ENCODE data around the gene AXIN2.

The AXIN2 gene

GRCh38 chr17:65542067-65542466, 19.4 kb downstream of the AXIN2 start:
- no peak for TF ChIP-seq CTCF (IDR thresholded peaks at IDR 0.05; ENCODE audit: low read length, missing control alignments)
- DNase-seq (ENCODE audit: low read depth): no peak
- H3K4me3 ChIP-seq (replicated peaks; ENCODE audit: low read depth, low read length): no peak overlapping the region

- DNase-seq (ENCODE audit: low read depth): no peak
- TF ChIP-seq CTCF (IDR thresholded peaks at IDR 0.05; ENCODE audit: low read length, missing control alignments): no peak
- H3K4me3 ChIP-seq (replicated peaks; ENCODE audit: low read depth, low read length): no peak overlapping the region
These were observed 20.0 kb downstream of the AXIN2 start for GRCh38 chr17:65541453-65541852.

- no peak overlapping the region for H3K4me3 ChIP-seq (replicated peaks; ENCODE audit: low read depth, low read length)
- DNase-seq (ENCODE audit: low read depth): no peak
- TF ChIP-seq CTCF (IDR thresholded peaks at IDR 0.05; ENCODE audit: low read length, missing control alignments): no peak
These were observed 21.7 kb downstream of the AXIN2 start for GRCh38 chr17:65539630-65540266.

GRCh38 chr17:65538675-65539529, 22.5 kb downstream of the AXIN2 start:
- no peak for DNase-seq (ENCODE audit: low read depth)

GRCh38 chr17:65537845-65538674, 23.4 kb downstream of the AXIN2 start:
- H3K4me3 ChIP-seq (replicated peaks; ENCODE audit: low read depth, low read length): no peak overlapping the region
- DNase-seq (ENCODE audit: low read depth): no peak
- no peak for TF ChIP-seq CTCF (IDR thresholded peaks at IDR 0.05; ENCODE audit: low read length, missing control alignments)

More at GRCh38 chr17:65538675-65539529, 22.5 kb downstream of the AXIN2 start:
- H3K4me3 ChIP-seq (replicated peaks; ENCODE audit: low read depth, low read length): no peak overlapping the region
- TF ChIP-seq CTCF (IDR thresholded peaks at IDR 0.05; ENCODE audit: low read length, missing control alignments): no peak

GRCh38 chr17:65537343-65537844, 24.1 kb downstream of the AXIN2 start:
- H3K4me3 ChIP-seq (replicated peaks; ENCODE audit: low read depth, low read length): no peak overlapping the region
- no peak for DNase-seq (ENCODE audit: low read depth)
- no peak for TF ChIP-seq CTCF (IDR thresholded peaks at IDR 0.05; ENCODE audit: low read length, missing control alignments)
